CD4-positive, alpha-beta T cell treated with Interleukin-1 beta for 1 hour (primary cell): ENCODE measurements around the gene KRTAP1-3.
"Not testable (repeated sequence)": the region's sequence is repeated elsewhere in the genome, so short reads cannot be mapped to it uniquely, and the experiment has no call there.

Experiments
- DNase-seq, 2 donors: peaks; one replicate each; pipeline ENCODE4 v3.0.0-alpha.2; 2020 to 2022

The KRTAP1-3 gene, protein sequence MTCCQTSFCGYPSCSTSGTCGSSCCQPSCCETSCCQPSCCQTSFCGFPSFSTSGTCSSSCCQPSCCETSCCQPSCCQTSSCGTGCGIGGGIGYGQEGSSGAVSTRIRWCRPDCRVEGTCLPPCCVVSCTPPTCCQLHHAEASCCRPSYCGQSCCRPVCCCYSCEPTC

DNA sequence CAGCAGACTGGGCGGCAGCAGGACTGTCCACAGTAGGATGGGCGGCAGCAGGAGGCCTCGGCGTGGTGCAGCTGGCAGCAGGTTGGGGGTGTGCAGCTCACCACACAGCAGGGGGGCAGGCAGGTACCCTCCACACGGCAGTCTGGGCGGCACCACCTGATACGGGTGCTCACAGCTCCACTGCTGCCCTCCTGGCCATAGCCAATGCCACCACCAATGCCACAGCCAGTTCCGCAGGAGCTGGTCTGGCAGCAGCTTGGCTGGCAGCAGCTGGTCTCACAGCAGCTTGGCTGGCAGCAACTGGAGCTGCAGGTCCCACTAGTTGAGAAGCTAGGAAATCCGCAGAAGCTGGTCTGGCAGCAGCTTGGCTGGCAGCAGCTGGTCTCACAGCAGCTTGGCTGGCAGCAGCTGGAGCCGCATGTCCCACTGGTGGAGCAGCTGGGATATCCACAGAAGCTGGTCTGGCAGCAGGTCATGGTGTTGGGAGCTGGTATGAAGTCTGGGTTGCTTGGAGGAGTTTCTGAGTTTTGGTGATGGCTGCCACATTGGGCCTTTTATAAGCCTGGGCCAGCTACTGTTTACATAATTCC lies at the start of gene KRTAP1-3:
KRTAP1-3 (minus strand) TSS at position 529 of the 590 bp plus-strand sequence; CDS start at position 476, 53 bp downstream.
- DNase-seq = not testable (repeated sequence)

DNA sequence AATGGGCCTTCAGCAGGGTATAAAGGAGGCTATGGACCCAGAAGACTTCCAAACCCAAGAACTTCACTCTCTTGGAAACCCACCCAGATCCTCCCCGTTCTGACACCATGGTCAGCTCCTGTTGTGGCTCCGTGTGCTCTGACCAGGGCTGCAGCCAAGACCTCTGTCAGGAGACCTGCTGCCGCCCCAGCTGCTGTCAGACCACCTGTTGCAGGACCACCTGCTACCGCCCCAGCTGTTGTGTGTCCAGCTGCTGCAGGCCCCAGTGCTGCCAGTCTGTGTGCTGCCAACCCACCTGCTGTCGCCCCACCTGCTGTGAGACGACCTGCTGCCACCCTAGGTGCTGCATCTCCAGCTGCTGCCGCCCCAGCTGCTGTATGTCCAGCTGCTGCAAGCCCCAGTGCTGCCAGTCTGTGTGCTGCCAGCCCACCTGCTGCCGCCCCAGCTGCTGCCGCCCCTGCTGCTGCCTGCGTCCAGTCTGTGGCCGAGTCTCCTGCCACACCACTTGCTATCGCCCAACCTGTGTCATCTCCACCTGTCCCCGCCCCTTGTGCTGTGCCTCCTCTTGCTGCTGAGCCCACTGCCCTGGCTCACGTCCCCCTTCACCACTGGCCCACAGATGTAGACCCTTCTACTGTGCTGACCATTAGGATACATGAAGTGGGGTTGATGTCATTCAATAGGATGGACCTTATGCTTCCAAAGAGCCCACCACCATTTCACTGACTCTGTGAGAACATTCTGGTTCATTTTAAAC lies 49.6 kb upstream of the KRTAP1-3 start, which contains the start of gene KRTAP4-7:
KRTAP4-7 (plus strand) TSS at position 51 of the 757 bp plus-strand sequence; CDS start at position 108, 57 bp downstream.
- DNase-seq = not testable (repeated sequence)

DNA sequence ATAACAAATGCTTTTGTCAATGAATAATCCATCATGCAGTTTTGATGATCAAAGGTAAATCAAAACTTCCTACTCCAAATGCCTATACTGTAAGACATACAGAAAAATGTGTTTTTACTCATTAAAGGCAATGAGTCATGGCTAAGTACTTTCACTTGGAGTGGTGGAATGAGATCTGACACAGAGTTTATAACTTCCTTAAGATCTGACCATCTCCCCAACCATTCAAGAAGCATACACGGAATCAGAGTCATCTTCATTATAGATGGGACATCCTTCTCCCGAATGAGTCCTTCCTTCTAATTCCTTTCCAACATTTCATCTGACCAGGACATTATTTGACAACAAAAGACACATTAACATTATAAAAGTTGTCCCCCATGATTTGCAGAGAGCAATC lies 48.8 kb upstream of the KRTAP1-3 start:
- DNase-seq = not testable (repeated sequence)

DNA sequence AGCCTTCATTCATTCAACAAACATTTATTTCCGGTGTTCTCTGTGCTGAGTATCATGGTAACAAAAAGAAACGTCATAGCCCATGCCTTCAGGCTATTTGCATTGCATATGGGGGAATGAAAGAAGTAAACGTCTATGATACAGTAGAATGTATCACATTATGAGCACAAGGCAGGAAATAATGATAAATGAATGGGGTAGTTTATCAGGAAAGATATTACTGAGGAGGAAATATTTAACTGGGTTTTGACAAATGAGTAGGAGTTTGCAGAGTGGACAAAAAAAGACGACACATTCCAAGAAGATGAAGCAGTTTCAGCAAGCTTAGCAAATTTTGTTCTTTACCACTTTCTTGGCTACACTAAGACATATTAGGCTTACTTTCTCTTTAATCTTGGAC lies 48.0 kb upstream of the KRTAP1-3 start:
- no peak for DNase-seq

DNA sequence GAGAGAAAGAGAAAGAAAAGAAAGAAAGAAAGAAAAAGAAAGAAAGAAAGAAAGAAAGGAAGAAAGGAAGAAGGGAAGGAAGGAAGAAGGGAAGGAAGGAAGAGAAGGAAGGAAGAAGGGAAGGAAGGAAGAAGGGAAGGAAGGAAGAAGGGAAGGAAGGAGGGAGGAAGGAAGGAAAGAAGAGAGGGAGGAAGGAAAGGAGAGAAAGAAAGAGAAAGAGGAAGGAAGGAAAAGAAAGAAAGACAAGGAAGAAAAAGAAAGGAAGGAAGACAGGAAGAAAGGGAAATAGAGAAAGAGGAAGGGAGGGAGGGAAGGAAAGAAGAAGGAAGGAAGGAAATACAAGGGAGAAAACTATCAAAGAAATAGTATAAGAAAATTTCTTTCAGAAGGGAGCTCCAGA lies 42.1 kb upstream of the KRTAP1-3 start:
- no peak for DNase-seq

DNA sequence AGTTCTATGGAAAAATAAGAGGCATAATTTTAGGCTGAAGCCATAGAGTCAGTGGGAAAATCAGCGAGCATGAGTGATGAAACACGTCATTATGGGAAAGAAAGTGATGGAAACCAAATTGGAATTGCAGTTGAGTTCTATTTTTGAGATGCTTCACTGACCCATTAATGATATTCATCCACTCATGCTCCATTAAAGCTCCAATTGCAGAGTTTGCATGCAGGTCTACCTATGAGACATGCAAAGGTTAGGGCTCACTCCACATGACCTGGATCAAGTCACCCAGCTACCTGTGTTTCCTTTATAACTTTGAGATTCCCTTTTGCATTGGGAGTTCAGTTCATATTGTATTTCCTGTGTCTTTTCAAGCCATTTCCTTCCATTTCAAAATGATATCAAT lies 39.0 kb upstream of the KRTAP1-3 start:
- DNase-seq = no peak

DNA sequence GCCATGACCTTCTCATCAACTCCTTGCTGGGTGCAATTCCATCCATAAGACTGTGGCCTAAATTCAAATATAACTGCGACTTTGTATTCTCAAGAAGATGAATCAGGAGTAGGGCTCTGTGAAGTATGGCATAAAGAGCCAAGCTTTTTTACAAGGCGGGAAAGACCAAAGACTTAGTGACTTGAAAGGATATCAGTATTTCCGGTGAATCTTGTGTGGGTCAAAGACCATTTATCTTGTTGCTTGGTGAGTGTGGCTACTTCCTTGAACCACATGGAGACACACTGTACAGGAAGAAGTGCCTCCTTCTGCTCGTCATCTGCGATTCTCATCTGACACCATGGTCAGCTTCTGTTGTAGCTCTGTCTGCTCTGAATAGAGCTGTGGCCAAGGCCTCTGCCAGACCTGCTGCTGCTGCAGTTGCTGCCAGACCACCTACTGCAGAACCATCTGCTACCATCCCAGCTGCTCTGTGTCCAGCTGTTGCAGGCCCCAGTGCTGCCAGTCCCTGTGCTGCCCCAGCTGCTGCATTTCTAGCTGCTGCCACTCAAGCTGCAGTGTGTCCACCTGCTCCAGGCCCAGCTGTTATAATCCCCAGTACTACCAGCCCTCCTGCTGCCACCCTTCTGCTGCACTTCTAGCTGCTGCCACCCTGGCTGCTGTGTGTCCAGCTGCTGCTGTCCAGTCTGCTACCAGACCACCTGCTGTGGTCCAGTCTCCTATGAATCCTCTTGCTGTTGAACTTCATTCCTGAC lies 37.1 kb upstream of the KRTAP1-3 start:
- DNase-seq = no peak

DNA sequence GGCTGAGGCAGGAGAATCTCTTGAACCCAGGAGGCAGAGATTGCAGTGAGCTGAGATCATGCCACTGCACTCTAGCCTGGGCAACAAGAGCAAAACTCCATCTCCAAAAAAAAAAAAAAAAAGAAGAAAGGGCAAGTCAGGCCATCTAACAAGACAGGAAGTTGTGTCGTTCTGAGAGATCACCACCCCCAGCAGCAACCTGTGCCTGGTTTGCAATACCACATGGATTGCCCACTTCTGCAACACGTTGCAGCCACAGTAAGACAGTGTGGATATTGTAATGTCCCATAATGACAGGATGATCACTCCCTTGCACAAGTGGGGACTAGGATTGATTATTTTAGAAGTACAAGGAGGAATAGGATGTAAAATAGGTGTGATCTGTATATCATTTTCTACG lies 34.4 kb upstream of the KRTAP1-3 start:
- DNase-seq = no peak

DNA sequence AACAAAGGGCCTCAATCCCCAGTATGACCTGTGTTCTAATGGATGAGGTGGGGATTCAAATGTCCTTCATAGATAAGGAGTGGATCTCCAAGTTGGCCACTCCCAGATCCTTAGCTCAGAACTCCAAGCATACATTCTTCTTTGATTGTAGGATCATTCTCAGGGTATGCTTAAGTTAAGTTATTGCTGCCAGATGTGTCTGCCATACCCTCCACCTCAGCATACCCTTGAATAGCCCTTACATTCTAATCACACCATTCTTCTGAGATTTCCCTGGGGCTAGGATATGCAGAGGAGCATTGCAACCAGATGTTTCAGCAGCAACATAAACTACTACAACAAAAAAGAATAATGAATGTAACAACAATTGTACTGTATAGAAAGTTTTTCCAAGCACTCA lies 32.6 kb upstream of the KRTAP1-3 start:
- no peak for DNase-seq

DNA sequence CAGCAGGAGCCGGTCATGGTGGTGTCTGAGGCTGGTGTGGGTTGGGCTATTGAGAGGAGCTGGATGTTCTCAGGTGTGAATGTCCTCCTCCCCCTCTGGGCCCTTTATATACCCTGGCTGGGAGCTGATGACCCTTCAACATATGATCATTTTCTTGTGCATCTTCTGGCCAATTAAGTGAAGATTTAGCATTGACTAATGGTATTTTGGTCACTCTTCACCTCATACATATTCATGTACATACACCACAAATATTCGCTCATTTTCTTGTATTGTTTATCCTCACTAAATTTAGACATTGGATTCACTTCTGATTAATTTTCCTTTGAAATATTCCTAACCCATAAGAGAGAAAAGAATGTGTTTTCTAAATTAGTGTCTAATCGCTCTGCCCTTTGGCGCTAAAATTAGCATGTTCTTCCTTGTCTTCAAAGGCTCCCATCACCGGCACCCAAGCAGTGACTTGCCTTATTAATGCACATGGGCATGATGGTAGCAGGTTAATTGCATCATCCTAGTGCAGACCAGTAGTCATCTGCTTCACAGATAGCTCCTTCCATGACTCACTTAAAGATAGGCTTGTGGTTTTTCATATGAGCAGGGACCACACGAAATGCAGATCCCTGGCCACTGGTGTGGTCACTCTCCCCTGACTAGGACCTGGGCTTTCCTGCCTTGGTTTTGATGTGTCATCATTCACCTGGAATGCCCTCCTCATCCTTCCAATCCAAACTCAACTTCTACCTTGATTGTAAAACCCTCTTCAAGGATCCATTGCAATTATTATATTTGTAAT lies 31.4 kb upstream of the KRTAP1-3 start, which contains the start of gene KRTAP2-4:
KRTAP2-4 (minus strand) TSS at position 51 of the 796 bp plus-strand sequence; CDS start at position 17, 34 bp downstream.
- DNase-seq = no peak

DNA sequence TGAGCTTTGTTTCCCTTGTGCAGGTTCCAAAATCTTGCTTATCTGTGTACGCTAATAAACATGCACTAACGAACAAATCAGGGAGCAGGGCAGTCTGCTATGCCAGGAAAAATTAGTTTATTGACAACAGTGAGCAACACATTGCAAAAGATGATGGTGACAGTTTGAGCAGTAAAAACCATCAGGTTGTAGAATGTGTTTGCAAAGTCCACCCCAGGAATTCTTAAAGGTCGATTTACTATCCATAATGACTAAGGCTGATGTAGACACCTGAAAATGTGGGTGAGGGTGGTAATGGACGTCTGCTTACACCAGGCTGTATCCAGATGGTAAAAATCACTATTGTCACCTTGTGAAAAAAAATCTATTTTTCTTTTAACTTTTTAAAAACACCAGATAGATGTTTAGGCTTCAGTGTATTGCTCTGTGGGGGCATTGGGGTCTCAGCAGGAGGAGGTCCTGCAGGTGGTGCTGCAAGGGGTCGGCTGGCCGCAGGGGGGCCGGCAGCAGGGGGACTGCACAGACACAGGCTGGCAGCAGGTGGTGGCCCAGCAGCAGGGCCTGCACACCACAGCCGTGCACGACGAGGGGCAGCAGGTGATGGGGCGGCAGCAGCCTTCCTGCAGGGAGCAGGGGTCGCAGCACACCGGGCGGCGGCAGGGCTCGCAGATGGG lies 30.5 kb upstream of the KRTAP1-3 start:
- DNase-seq = not testable (repeated sequence)

DNA sequence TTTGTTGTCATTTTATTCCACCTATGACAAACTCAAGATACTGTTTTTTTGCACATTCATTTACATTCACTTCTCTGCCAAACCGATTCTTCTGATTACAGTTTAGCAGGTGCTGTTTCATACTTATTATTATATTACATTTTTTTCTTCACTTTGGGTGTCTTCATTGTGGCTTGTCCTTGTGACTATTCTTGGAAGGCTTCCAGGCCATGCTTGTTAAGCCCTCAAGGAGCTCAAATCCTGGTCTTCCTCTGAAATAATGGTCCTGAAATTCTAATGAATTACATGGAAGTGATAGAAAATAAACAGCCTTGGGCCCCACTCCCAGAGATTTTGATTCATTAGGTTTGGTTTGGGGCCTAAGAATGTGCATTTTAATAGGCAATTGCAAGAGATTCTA lies 29.6 kb upstream of the KRTAP1-3 start:
- no peak for DNase-seq

DNA sequence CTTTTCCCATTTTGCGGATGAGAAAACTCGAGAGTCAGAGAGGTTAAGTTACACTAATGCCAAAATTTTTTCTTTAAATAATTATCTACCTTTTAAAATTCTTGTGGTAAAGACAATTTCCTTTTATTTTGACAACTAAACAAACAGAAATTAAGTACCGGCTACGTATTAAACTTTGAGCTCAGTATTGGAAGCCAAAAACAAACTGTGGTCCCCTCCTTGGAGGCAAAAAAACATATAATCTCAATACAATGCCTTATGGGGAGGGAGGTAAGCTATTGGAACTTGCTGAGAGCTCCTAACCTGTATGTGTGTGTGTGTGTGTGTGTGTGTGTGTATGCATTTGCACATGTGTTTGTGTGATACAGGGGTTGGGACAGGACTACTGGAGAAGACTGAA lies 28.8 kb upstream of the KRTAP1-3 start:
- no peak for DNase-seq

DNA sequence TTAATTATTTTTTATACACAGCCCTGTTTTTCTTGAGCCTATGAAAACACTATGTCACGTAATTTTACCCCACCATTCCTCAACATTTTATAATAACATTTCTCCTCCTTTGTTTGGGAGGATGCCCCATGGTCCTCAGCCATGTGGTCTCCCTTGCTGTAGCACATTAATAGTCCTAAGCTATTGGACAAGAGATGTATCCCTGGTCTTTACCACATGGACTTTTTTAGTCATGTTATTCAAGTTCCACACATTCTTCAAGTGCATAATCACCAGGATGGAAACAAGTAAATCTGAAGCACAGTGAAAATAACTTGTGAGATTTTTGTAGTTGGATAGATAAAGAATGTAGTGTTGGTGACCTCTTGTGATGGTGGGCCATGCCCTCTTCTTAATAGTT lies 27.3 kb upstream of the KRTAP1-3 start:
- no peak for DNase-seq

DNA sequence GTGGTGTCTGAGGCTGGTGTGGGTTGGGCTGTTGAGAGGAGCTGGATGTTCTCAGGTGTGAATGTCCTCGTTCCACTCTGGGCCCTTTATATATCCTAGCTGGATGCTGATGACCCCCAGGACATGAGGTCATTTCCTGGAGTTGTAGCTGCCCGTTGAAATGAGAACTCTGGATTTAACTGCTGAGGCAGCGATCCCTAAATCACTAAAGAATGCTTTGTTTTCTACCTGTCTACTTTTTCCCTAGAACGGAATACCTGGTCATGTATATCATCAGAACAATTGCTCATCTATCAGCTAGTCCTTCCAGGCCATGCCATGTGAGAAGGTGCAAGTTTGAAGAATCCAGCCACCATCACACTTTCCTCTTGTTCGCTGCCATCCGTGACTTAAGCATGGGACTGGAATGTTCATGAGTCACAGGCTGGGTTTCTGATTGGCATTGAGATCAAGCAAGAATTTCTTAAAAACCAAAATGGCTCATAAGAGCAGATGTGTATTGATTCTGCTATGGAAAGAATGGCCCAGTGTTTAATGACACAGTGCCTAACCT lies 25.5 kb upstream of the KRTAP1-3 start, which contains the start of gene KRTAP2-3:
KRTAP2-3 (minus strand) TSS at position 63 of the 553 bp plus-strand sequence. CDS start 64 bp downstream, outside the sequence.
- no peak for DNase-seq

DNA sequence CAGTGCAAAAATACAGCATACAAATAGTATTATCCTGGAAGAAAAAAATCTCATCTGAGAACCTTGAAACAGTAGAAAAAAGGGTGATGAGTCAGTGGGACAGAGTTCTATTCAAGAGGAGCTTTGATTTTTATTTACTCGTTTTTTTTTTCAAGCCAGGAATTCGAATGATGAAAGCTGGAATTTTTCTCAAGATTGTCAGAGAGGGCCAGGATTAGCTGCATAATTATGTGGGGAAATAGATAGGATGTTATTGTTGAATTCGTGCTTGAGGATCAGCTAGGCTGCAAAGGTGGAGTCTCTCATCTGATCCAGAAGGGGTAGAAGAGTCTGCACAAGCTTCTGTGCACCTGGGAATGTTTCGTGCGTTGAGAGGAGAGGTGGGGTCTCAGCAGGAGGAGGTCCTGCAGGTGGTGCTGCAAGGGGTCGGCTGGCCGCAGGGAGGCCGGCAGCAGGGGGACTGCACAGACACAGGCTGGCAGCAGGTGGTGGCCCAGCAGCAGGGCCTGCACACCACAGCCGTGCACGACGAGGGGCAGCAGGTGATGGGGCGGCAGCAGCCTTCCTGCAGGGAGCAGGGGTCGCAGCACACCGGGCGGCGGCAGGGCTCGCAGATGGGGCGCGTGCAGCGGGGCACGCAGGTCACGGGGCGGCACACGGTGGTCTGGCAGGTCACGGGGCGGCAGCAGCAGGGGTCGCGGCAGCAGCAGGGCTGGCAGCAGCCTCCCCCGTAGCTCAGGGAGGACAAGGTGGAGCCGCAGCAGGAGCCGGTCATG lies 24.8 kb upstream of the KRTAP1-3 start:
- not testable (repeated sequence) for DNase-seq

DNA sequence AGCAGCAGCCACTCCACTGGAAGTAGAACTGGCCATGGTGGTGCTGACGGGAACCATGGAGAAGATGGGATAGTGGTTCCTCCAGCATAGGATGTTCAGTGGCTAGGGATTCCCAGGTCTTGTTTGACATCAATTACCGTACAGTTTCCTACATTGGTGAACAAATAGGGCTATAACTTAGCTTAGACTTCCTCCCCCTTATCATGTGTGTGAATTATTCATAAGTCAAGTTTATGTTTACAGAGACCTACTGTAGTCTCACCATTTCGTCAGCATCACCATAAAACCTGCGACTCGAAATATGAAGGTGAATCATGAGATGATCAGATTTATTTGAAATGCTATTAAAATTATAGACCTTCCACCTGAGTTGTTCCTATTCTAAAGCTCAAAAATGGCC lies 24.1 kb upstream of the KRTAP1-3 start:
- no peak for DNase-seq

DNA sequence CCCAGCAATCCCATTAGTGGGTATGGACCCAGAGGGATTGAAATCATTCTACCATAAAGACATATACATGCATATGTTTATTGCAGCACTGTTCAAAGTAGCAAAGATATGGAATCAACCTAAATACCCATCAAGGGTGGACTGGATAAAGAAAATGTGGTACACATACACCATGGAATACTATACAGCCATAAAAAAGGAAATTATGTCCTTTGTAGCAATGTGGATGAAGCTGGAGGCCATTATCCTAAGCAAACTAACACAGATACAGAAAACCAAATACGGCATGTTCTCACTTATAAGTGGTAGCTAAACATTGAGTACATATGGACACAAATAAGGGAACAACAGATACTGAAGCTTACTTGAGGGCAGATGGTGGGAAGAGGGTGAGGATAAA lies 22.9 kb upstream of the KRTAP1-3 start:
- DNase-seq = no peak

DNA sequence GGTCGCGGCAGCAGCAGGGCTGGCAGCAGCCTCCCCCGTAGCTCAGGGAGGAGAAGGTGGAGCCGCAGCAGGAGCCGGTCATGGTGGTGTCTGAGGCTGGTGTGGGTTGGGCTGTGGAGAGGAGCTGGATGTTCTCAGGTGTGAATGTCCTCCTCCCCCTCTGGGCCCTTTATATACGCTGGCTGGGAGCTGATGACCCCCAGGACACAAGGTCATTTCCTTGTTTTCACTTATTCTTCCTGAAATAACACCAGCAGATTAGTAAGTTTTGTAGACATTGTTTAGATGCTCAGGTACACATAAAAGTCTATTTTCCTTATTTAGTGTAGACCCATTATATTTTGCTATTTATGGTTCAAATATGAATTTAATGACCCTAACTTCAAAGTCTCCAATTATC lies 20.5 kb upstream of the KRTAP1-3 start, which contains the start of gene KRTAP2-2:
KRTAP2-2 (minus strand) TSS at position 101 of the 400 bp plus-strand sequence; CDS start at position 82, 19 bp downstream.
- DNase-seq = not testable (repeated sequence)

DNA sequence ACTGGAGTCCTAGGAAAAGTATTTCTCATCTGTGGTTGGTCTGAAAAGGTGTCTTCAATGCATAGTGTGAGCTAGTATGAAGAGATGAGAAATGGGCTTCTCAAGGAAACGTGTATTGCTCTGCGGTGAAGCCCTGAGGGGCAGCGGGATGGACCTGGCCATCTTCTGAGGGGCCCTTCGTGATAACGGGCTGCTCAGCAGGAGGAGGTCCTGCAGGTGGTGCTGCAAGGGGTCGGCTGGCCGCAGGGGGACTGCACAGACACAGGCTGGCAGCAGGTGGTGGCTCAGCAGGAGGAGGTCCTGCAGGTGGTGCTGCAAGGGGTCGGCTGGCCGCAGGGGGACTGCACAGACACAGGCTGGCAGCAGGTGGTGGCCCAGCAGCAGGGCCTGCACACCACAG lies 19.9 kb upstream of the KRTAP1-3 start:
- not testable (repeated sequence) for DNase-seq
